GM12864 (cell line): ENCODE measurements around the gene FZD7.

Experiments used
- DNase-seq: peaks from one replicate; pipeline ENCODE4 v3.0.0-alpha.2; 2011; ENCODE audit warnings: low read depth
- H3K4me3 ChIP-seq: 2 replicates; pipeline ENCODE4 v1.5.1; 2011; ENCODE audit warnings: mild to moderate bottlenecking, low read depth, low read length, control low read depth
- TF ChIP-seq, protein P1 (sequence below): IDR thresholded peaks from 2 replicates; pipeline ENCODE4 v1.5.1; 2011; ENCODE audit warnings: low read depth, mild to moderate bottlenecking, moderate library complexity, low read length, control low read depth, inconsistent platforms; ENCODE audit errors: missing control alignments

Gene FZD7

DNA sequence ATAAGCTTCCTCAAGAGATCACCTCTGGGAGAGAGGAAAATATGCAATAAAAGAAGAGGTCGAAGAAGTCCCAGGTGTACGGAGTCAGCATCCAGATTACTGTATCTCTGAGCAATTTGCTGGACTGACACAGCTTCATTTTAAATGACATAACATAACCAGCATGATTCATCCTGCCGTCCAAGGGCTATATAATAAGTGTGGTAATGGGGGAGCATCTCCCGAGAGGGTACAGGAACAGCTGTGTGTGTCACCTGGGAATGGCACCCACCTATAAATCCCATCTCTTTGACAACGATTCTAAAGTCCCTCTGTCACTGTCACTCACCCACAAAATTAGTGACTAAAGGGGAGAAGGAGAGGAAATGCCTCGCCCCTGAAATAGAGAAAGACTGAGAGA is 19.3 kb upstream of the FZD7 start:
- DNase-seq: no peak
- H3K4me3 ChIP-seq: no peak overlapping the region
- TF ChIP-seq, protein P1, sequence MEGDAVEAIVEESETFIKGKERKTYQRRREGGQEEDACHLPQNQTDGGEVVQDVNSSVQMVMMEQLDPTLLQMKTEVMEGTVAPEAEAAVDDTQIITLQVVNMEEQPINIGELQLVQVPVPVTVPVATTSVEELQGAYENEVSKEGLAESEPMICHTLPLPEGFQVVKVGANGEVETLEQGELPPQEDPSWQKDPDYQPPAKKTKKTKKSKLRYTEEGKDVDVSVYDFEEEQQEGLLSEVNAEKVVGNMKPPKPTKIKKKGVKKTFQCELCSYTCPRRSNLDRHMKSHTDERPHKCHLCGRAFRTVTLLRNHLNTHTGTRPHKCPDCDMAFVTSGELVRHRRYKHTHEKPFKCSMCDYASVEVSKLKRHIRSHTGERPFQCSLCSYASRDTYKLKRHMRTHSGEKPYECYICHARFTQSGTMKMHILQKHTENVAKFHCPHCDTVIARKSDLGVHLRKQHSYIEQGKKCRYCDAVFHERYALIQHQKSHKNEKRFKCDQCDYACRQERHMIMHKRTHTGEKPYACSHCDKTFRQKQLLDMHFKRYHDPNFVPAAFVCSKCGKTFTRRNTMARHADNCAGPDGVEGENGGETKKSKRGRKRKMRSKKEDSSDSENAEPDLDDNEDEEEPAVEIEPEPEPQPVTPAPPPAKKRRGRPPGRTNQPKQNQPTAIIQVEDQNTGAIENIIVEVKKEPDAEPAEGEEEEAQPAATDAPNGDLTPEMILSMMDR: no peak

DNA sequence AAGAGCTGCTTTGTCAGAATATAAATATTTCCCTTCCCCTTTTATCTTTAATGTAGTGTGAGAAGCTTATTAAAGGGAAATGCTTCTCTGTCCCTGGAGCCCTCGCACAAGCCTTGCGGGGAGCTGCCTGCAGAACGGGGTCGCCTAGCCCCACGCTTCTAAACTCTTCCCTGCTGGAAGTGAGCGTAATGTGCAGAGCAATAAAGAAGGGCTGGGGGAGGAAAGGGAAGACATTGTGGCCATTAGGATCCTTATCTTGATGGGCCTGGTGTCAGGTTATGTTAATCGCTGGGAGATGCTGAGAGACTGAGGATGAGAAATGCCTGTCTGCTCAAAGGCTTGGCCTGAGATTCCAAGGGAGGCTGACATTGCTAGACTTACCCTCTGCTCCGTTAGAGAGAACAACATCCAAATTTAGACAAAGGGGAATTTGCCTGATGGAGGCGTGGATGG is 18.9 kb upstream of the FZD7 start:
- no peak for DNase-seq
- no peak overlapping the region for H3K4me3 ChIP-seq
- TF ChIP-seq, protein P1: no peak

DNA sequence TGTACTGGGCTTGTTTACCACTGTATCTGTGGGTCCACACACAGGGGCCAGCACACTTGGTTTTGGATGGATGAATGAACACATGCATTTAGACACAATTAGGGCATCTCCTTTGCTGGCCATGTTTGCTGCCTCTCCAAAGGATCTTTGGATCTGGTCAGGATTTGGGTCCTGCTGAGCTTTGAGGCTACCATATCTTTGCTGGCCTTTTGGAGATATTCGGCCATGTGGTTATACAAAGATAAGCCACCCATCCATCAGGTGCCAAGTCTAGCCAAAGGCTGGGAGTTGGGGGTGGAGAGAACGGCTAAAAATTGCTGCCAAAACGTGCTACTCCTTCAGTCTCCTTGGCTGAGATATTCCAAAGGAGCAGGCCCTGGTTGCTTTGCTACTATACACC is 18.2 kb upstream of the FZD7 start:
- no peak for DNase-seq
- TF ChIP-seq, protein P1: no peak
- no peak overlapping the region for H3K4me3 ChIP-seq

DNA sequence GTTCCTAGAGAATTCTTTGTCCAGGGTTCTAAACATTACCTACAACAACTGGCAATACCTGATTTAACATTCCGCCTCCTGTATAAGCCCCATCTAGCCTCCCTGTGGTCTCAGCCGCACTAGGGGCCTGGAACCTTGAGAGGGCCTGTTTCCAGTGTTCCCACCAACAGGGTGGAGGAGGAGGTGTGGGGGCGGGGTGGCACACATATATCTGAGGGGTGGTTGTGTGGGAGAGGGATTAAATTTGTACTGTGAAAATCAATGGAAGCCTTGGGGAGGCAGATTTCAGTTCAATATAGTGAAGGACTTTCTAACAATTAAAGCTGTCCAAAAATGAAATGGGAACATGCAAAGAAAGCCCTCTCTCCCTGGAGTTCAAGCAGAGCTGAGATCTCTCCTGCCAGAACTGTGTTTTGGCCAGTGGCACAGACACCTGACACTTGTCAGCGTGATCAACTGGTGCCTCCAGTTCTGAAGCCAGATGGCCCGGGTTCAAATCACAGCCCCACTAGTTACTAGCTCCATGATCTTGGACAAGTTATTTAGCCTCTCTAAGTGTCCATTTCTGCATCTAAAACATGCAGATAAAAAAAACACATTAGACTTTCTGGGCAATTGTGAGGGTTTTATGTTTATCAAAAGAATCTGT is 17.0 kb upstream of the FZD7 start:
- DNase-seq: no peak
- TF ChIP-seq, protein P1: no peak
- H3K4me3 ChIP-seq: no peak overlapping the region

DNA sequence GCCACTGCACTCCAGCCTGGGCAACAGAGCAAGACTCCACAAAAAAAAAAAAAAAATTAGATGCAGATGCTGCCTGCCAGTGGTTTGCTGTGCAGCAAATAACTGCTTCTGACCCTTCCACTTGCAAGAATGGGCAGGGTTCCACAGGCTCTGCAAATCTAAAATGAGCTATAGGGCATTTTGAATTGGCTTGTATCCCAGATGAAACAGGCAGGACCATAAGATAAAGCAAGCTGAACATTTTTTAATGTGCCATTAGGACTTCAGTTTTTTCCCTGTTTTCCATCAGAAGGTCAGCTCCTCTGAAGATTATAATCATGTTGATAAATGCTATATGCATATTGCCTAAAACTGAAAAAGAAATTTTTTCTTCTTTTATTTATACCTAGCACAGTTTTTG is 15.7 kb upstream of the FZD7 start:
- no peak for DNase-seq
- no peak overlapping the region for H3K4me3 ChIP-seq
- TF ChIP-seq, protein P1: no peak

DNA sequence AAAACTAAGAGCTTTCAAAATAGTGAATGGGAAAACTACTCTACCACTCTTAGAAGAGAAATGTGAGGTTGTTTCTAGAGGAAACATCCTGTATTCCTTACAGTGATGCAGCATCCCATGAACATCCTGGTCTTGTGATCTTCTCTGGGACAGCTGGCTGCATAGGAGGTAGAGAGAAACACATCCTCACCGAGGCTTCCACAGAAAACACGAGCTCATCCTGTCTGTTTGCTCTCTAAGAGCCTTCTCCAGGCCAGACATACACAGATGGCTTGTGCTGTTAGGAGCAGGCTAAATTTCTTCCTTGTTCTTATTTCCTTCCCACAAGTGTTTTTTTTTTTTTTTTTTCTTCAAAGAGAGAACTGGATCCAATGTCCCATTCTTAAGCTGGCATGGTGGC is 14.7 kb upstream of the FZD7 start:
- H3K4me3 ChIP-seq: no peak overlapping the region
- no peak for DNase-seq
- TF ChIP-seq, protein P1: no peak
